Left renal pelvis (tissue), 4 donors: ENCODE measurements around the gene BACH2. TPM values are rescaled to one million over a fixed set of nuclear protein-coding genes. Genes with fewer than 3 reads are reported as not detected.
A peak's percentile ranks its signal among the peaks of the same experiment; 100 is the strongest.

ENCODE experiments used
- DNase-seq, 4 donors: peaks; one replicate each; pipeline ENCODE4 v3.0.0-alpha.2; 2013; ENCODE audit warnings: low read depth in 4 of 4, low spot score in 3 of 4
- polyA plus RNA-seq, 4 donors: library from polyadenylated mRNA; unstranded; fragments of 120-200 nt; gene quantifications; one replicate each; pipeline ENCODE4 v1.2.1, GENCODE V29; 2013; ENCODE audit not compliant: insufficient read length in 4 of 4

Gene BACH2
- polyA plus RNA-seq, 4 donors = 9.0 to 11.5 (median 10.7) TPM

DNA sequence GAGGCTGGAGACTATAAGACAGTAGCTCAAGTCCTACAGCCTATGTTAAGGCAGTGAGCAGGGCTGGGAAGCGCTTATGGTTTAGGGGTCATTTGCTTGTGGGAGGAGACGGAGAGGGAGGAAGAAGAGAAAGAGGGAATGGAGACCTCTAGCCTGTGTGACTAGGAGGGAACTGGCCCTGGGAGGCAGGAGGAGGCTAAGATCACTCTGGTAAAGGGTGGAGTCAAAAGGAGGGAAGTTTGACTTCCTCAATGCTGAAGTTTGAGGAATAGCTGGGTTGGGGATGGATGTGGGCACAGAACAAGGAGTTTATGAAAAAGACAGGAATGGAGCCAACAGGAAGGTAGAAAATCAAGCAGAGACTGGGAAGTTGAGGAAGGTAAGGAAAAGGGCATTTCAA lies 6.4 kb upstream of the BACH2 start:
- no peak for DNase-seq

GRCh38 chr6:90302320-90302719 lies 5.7 kb upstream of the BACH2 start:
- no peak for DNase-seq

GRCh38 chr6:90301816-90302215 lies 5.2 kb upstream of the BACH2 start:
- DNase-seq = no peak

- no peak for DNase-seq
Measured at GRCh38 chr6:90298459-90299053, 1.9 kb upstream of the BACH2 start.

DNA sequence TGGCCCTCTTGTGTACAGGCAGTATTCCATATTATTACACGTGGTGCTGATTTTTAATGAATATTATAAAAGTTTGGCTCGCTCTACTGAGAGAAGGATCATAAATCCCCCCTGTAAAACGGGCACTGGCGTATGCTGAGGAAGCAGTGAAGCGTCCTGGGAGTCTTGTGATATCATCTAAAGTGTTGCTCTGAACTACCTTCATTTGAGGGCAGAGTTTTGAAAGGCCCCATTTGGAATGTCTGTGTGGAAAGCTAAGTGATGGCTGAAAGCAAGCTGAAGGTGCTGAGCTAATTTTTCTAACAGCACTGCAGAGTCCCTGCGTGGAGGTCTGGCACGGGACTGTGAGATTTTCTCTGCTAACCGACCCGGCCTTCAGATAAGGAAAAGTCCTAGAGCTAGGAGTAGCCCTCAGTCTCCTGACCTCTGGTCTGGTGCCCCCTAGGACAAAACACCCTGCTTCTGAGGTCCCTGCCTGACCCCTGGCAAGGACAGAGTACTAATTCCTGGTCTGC lies 1.3 kb upstream of the BACH2 start:
- no peak for DNase-seq

GRCh38 chr6:90297115-90297866 lies 648 bp upstream of the BACH2 start:
- DNase-seq = no peak

GRCh38 chr6:90295854-90296340 lies 746 bp downstream of the BACH2 start:
- no peak for DNase-seq

- no peak for DNase-seq
Measured at GRCh38 chr6:90294989-90295853, 1.4 kb downstream of the BACH2 start.

- no peak for DNase-seq
Measured at GRCh38 chr6:90294614-90294988, 2.0 kb downstream of the BACH2 start.

GRCh38 chr6:90294008-90294511 lies 2.6 kb downstream of the BACH2 start:
- DNase-seq = no peak

GRCh38 chr6:90293319-90293953 lies 3.2 kb downstream of the BACH2 start:
- no peak for DNase-seq

DNA sequence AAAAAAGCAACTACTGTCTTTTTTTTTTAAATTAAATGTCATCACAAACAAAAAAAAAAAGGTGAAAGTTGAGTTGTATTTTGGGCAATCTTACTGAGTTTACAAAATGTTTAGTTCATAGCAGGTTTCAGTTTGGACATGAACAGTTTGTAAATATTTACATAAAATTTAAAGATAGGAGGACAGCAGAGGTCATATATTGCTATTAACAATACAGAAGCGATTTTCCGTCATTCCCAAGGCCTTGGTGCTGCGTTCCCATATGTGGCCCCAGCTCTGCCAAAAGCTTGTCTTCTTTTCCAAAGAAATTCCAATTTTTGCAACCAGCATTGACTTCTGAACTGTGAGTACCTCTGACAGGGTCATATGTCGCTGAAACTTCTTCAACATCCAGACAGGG lies 5.1 kb downstream of the BACH2 start:
- DNase-seq = no peak

DNA sequence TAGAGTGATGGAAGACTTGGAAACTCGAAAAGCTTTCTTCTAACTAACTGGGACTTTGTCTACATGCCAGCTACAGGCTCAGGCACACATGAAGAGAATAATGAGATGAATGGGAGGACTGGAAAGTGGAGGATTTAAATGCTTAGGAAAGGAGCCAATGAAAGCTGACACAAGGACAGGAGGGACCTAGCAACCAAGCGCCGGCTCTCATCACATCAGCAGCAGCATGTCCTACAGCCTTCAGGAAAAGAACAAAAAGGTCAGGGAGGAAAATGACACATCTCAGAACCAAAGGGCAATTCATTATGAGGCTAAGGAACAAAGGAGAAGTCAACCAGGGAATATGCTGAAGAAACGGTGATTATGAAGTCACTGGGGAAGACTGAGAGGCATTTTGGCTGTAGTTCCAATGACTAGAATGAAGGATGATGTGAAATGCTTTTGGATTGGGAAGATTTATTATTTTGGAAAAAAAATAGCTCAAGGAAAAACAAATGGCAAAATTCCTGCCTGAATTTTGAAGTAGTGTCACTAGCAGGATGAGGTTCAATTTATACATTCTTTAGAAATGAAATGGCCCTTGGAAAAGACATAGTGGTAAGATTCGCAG lies 5.7 kb downstream of the BACH2 start:
- DNase-seq = no peak

DNA sequence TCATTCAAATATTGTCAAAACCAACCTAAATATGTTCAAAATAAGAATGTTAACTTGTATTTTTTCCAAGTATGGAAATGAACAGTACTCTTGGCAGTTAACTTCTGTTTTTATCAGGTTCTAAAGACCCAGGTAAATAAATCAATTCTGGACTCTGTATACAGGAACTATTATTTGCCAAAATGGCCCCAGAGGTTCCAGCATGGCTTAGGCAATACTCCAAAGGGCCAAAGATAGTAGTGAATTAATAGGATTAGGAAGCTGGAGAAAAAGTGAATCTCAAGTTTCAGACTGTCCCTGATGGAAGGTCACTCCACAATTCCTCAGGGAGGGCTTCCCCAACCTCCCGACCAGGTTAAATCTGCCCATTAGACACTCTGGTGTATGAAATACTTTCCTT lies 6.7 kb downstream of the BACH2 start:
- no peak for DNase-seq

DNA sequence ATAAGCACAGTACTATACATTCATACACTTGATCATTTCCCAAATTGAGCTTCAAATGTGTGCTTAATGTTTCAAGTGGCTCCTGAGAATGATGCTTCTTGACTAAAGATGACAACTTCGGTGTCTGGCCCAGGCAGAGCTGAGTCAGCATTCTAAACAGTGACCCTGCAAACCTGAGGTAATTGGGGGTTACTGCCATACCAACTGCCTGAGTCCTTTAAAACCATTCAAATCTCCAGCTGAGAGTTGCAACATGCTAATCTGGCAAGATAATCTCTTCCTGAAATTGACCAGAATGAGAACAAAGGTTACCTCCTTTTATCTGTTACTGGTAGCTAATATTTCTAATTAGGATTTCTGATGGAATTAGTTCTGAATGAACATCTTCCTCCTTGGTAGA lies 8.2 kb downstream of the BACH2 start:
- DNase-seq = no peak

DNA sequence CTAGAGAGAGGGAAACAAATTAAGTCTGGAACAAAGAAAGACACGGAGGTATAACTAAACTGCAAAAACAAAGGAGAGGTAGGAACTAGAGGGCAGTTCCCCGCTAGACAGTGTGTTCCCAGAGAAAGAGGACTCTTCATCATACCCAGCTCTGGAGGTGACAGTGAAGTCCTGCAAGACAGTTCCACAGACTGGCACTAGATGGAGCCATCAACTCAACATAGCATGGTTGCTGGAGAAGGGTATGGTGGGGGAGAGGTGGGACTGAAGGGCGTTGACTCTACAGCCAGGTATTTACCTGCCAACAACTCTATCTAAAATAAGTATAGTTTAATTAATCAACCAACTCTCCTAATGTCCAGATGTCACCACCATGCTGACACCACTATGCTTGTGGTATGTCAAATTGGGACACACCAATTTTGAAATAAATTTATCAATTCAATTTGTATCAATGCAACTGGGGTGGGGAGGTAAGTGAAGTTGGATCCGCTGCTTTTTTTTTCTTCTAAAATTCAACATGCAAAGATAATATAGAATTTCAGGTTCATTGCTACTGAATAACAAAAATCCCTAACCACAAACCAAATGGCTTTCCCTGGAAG lies 9.7 kb downstream of the BACH2 start:
- DNase-seq = no peak

DNA sequence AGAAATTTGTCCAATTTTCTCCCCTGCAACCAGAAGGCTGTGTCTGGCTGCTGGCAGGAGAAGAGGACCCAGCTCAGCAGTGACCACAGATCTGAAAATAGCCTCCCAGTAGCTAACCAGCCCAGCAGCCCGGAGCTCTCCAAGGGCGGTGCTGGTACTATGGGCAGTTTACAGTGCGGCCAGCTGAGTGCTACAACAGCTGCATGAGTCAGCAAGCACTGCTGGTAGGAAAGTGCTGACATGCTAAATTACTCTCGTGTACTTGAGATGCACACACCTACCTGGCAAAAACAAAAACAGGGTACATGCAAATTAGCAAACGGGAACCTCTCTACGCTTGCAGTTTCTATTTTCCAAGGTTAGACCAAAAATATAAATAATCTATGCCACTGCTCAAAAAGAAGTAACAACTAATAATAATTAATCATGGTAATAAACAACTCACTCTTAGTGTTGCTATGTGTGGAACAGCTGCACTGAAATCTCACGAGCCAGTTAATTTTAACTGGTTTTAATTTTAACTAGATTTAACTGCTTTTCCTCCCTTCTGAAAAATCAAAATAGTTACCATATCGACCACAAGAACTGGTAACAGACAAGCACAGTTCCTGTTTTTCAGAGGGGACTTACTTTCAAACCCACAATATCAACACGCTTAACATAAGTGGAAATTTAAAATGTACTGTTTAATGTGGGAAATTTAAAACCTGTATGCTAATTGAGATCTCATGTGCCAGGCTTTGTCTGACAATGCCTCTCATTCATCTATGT lies 10.8 kb downstream of the BACH2 start:
- DNase-seq = peak in 1 of 4 donors; percentile 77

GRCh38 chr6:90285042-90285481 lies 11.6 kb downstream of the BACH2 start:
- no peak for DNase-seq
